ENCODE measurements around the gene ING5. TPM values are rescaled to one million over a fixed set of nuclear protein-coding genes. Genes with fewer than 3 reads are reported as not detected.
A peak's percentile ranks its signal among the peaks of the same experiment; 100 is the strongest.

The ING5 gene
- polyA plus RNA-seq, 12 donors: 17.0 to 37.0 (median 23.5) TPM; not detected in 1

- DNase-seq: no peak
Observed at GRCh38 chr2:241670333-241671110, 31.3 kb upstream of the ING5 start.

- no peak for DNase-seq
Observed at GRCh38 chr2:241671457-241672240, 30.2 kb upstream of the ING5 start.

- DNase-seq: no peak
Observed at GRCh38 chr2:241672243-241673188, 29.3 kb upstream of the ING5 start.

- DNase-seq: no peak
Observed at GRCh38 chr2:241673189-241673663, 28.6 kb upstream of the ING5 start.

- no peak for DNase-seq
Observed at GRCh38 chr2:241673797-241674725, 27.8 kb upstream of the ING5 start.

GRCh38 chr2:241675885-241676284 is 26.0 kb upstream of the ING5 start:
- no peak for DNase-seq

GRCh38 chr2:241676665-241677064 is 25.2 kb upstream of the ING5 start:
- DNase-seq: no peak

- no peak for DNase-seq
Observed at GRCh38 chr2:241677392-241677791, 24.4 kb upstream of the ING5 start.

GRCh38 chr2:241678307-241678706 is 23.5 kb upstream of the ING5 start:
- DNase-seq: no peak

- DNase-seq: no peak
Observed at GRCh38 chr2:241678784-241679540, 22.9 kb upstream of the ING5 start.

GRCh38 chr2:241680044-241680443 is 21.8 kb upstream of the ING5 start:
- DNase-seq: no peak

- DNase-seq: no peak
Observed at GRCh38 chr2:241680827-241681599, 20.8 kb upstream of the ING5 start.

GRCh38 chr2:241686324-241686649 is 15.6 kb upstream of the ING5 start:
- no peak for DNase-seq

GRCh38 chr2:241686650-241687425 is 15.0 kb upstream of the ING5 start, which contains the start of gene DTYMK:
DTYMK (minus strand) TSS chr2:241686815; CDS start chr2:241686783, 32 bp downstream.
- DNase-seq: peak; percentile 95

GRCh38 chr2:241689306-241689705 is 12.5 kb upstream of the ING5 start:
- no peak for DNase-seq

- DNase-seq: no peak
Observed at GRCh38 chr2:241690202-241690717, 11.6 kb upstream of the ING5 start.

- no peak for DNase-seq
Observed at GRCh38 chr2:241692448-241692847, 9.4 kb upstream of the ING5 start.

- no peak for DNase-seq
Observed at GRCh38 chr2:241695651-241696050, 6.2 kb upstream of the ING5 start.
